ENCODE measurements around the gene CPNE7.

GRCh38 chr16:89621698-89622409, 46.3 kb downstream of the CPNE7 start:
- TF ChIP-seq CTCF (IDR thresholded peaks at IDR 0.05) = no peak
- TF ChIP-seq EZH2 (IDR thresholded peaks at IDR 0.05) = no peak
